H1 (cell line): ENCODE measurements around the gene CRNN. TPM values are rescaled to one million over a fixed set of nuclear protein-coding genes. Genes with fewer than 3 reads are reported as not detected.

Experiments used
- CTCF ChIA-PET: fragments of 300-600 bp; sonication (Branson Sonifier 250); formaldehyde crosslinking; loops from one replicate; lab custom pipeline; 2021; ENCODE audit not compliant: partially characterized antibody; lab: Charles Lee
- POLR2A ChIA-PET: fragments of 300-600 bp; sonication (Branson Sonifier 250); formaldehyde crosslinking; loops from one replicate; lab custom pipeline; 2021; ENCODE audit warnings: inconsistent platforms; ENCODE audit not compliant: partially characterized antibody; lab: Charles Lee
- DNase-seq, 2 experiments: peaks; one replicate each; pipeline versions ENCODE4 v3.0.0 to v3.0.0-alpha.2; 2010 to 2022; ENCODE audit warnings: low spot score in 2 of 2, low read depth in 1 of 2, mixed read lengths in 1 of 2
- FAIRE-seq: peaks from 2 replicates; lab custom pipeline; 2011; peaks lifted over from hg19 to GRCh38; lab: Jason Lieb, UNC
- H2AFZ ChIP-seq: 2 replicates; pipeline ENCODE4 v1.8.1; 2012; ENCODE audit warnings: low read length, inconsistent platforms
- H2AK5ac ChIP-seq: 2 replicates; pipeline ENCODE4 v1.6.1; 2013; ENCODE audit warnings: low read depth, low read length
- H2BK120ac ChIP-seq: replicated peaks from 2 replicates; pipeline ENCODE3; 2013; ENCODE audit warnings: low read depth, low read length, inconsistent platforms
- H2BK12ac ChIP-seq: 2 replicates; pipeline ENCODE4 v1.6.1; 2013; ENCODE audit warnings: low read depth, low read length
- H2BK15ac ChIP-seq: 2 replicates; pipeline ENCODE4 v1.6.1; 2013; ENCODE audit warnings: low read length
- H2BK20ac ChIP-seq: 2 replicates; pipeline ENCODE4 v1.6.1; 2013; ENCODE audit warnings: low read length
- H2BK5ac ChIP-seq: 2 replicates; pipeline ENCODE4 v1.6.1; 2013; ENCODE audit warnings: low read depth, low read length
- H3K14ac ChIP-seq: 2 replicates; pipeline ENCODE4 v1.6.1; 2013; ENCODE audit warnings: inconsistent platforms; ENCODE audit not compliant: insufficient read length
- H3K18ac ChIP-seq: 2 replicates; pipeline ENCODE4 v1.6.1; 2013; ENCODE audit warnings: low read length; ENCODE audit errors: extremely low read depth
- H3K23ac ChIP-seq: 2 replicates; pipeline ENCODE4 v1.6.1; 2013; ENCODE audit warnings: inconsistent platforms; ENCODE audit not compliant: insufficient read length
- H3K23me2 ChIP-seq: 2 replicates; pipeline ENCODE4 v1.6.1; 2013; ENCODE audit warnings: low read depth, low read length
- H3K27ac ChIP-seq: 2 replicates; pipeline ENCODE4 v1.6.1; 2011; ENCODE audit warnings: low read depth, low read length, inconsistent platforms
- H3K27me3 ChIP-seq, 4 experiments: replicated peaks in 1 of 4; 1 replicate in 1 of 4; 2 replicates in 3 of 4; pipeline versions ENCODE4 v1.6.1 to v1.8.1; 2011 to 2013; ENCODE audit warnings: low read length in 3 of 4, mild to moderate bottlenecking in 3 of 4, inconsistent platforms in 2 of 4, mixed read lengths in 2 of 4, moderate library complexity in 1 of 4; ENCODE audit not compliant: control insufficient read depth in 3 of 4, insufficient read depth in 3 of 4; ENCODE audit errors: extremely low read depth in 1 of 4
- H3K36me3 ChIP-seq, 4 experiments: 2 replicates each; pipeline versions ENCODE4 v1.6.1 to v1.8.1; 2011 to 2013; ENCODE audit warnings: mild to moderate bottlenecking in 4 of 4, low read length in 3 of 4, moderate library complexity in 2 of 4, control low read depth in 1 of 4, inconsistent platforms in 1 of 4; ENCODE audit not compliant: insufficient read depth in 4 of 4, control insufficient read depth in 2 of 4
- H3K4ac ChIP-seq: replicated peaks from 2 replicates; pipeline ENCODE3; 2013; ENCODE audit warnings: low read length, low read depth, mixed read lengths, inconsistent platforms; ENCODE audit not compliant: insufficient read length
- H3K4me1 ChIP-seq, 4 experiments: replicated peaks in 1 of 4; 1 replicate in 1 of 4; 2 replicates in 3 of 4; pipeline versions ENCODE4 v1.6.1 to v1.8.1; 2011 to 2013; ENCODE audit warnings: low read length in 3 of 4, inconsistent platforms in 2 of 4, mixed read lengths in 1 of 4; ENCODE audit not compliant: insufficient read depth in 4 of 4, control insufficient read depth in 3 of 4
- H3K4me2 ChIP-seq, 2 experiments: 2 replicates each; pipeline versions ENCODE4 v1.6.1 to v1.8.1; 2011 to 2013; ENCODE audit warnings: low read depth in 2 of 2, low read length in 2 of 2, control low read depth in 1 of 2, inconsistent platforms in 1 of 2, mild to moderate bottlenecking in 1 of 2; ENCODE audit not compliant: insufficient read depth in 1 of 2
- H3K4me3 ChIP-seq, 4 experiments: fragments of 200-600, 300-600 bp in 1 of 4; sonication (generic), shearing (Covaris generic), sonication (Bioruptor Twin) in 1 of 4; 2 replicates each; pipeline versions ENCODE4 v1.5.1 to v1.8.1; 2011 to 2016; ENCODE audit warnings: low read length in 4 of 4, low read depth in 3 of 4, control low read depth in 2 of 4, inconsistent platforms in 2 of 4, mild to moderate bottlenecking in 2 of 4, mixed read lengths in 1 of 4, moderate library complexity in 1 of 4; ENCODE audit not compliant: insufficient read depth in 2 of 4; ENCODE audit errors: extremely low read depth in 1 of 4
- H3K56ac ChIP-seq: replicated peaks from 2 replicates; pipeline ENCODE3; 2013; ENCODE audit warnings: low read depth, mild to moderate bottlenecking, mixed read lengths, low read length, inconsistent platforms; ENCODE audit not compliant: insufficient read length
- H3K79me1 ChIP-seq: 2 replicates; pipeline ENCODE4 v1.6.1; 2013; ENCODE audit warnings: low read depth, low read length, control low read depth
- H3K79me2 ChIP-seq, 2 experiments: 2 replicates each; pipeline versions ENCODE4 v1.6.1 to v1.8.1; 2012 to 2013; ENCODE audit warnings: low read length in 2 of 2, mild to moderate bottlenecking in 2 of 2, inconsistent platforms in 1 of 2; ENCODE audit not compliant: insufficient read depth in 2 of 2, control insufficient read depth in 1 of 2
- H3K9ac ChIP-seq, 4 experiments: replicated peaks in 1 of 4; 1 replicate in 1 of 4; 2 replicates in 3 of 4; pipeline versions ENCODE4 v1.6.1 to v1.8.1; 2011 to 2013; ENCODE audit warnings: low read depth in 3 of 4, low read length in 3 of 4, control low read depth in 2 of 4, mild to moderate bottlenecking in 2 of 4, moderate library complexity in 2 of 4, inconsistent platforms in 1 of 4; ENCODE audit errors: extremely low read depth in 1 of 4
- H3K9me3 ChIP-seq, 2 experiments: 2 replicates each; pipeline versions ENCODE4 v1.6.1 to v1.8.1; 2012 to 2013; ENCODE audit warnings: mild to moderate bottlenecking in 2 of 2, moderate library complexity in 2 of 2, control low read depth in 1 of 2, inconsistent platforms in 1 of 2, low read depth in 1 of 2, low read length in 1 of 2, mixed read lengths in 1 of 2; ENCODE audit not compliant: insufficient read depth in 2 of 2
- H4K20me1 ChIP-seq, 2 experiments: replicated peaks in 1 of 2; 2 replicates each; pipeline versions ENCODE3 to v1.8.1; 2011 to 2013; ENCODE audit warnings: inconsistent platforms in 2 of 2, low read length in 2 of 2, mild to moderate bottlenecking in 1 of 2; ENCODE audit not compliant: insufficient read depth in 2 of 2, control insufficient read depth in 1 of 2
- H4K5ac ChIP-seq: 2 replicates; pipeline ENCODE4 v1.6.1; 2013; ENCODE audit warnings: low read length, low read depth, mixed read lengths, inconsistent platforms; ENCODE audit not compliant: insufficient read length
- H4K8ac ChIP-seq: 2 replicates; pipeline ENCODE4 v1.8.0; 2013; ENCODE audit warnings: mild to moderate bottlenecking, moderate library complexity, low read length, inconsistent platforms; ENCODE audit not compliant: insufficient read depth; ENCODE audit errors: extremely low read depth
- H4K91ac ChIP-seq: replicated peaks from 2 replicates; pipeline ENCODE3; 2013; ENCODE audit warnings: low read length, mixed read lengths, inconsistent platforms; ENCODE audit not compliant: insufficient read length
- ATF3 ChIP-seq: IDR thresholded peaks from 2 replicates; pipeline ENCODE4 v1.6.1; 2011; ENCODE audit warnings: low read depth, mild to moderate bottlenecking, low read length; ENCODE audit not compliant: insufficient read depth
- EZH2 ChIP-seq: fragments of 200-600 bp; sonication (generic); IDR thresholded peaks from 2 replicates; pipeline ENCODE4 v1.7.1; 2012; ENCODE audit warnings: low read depth, mild to moderate bottlenecking, moderate library complexity, low read length, inconsistent platforms; ENCODE audit not compliant: severe bottlenecking
- FOSL1 ChIP-seq: IDR thresholded peaks from 2 replicates; pipeline ENCODE4 v1.6.1; 2011; ENCODE audit warnings: mild to moderate bottlenecking, low read depth, low read length, moderate library complexity; ENCODE audit not compliant: insufficient read depth
- GTF2F1 ChIP-seq: IDR thresholded peaks from 2 replicates; pipeline ENCODE4 v1.6.1; 2012; ENCODE audit warnings: low read depth, low read length, improper control_type of control experiment, borderline replicate concordance
- HDAC2 ChIP-seq, 2 experiments: fragments of 300-600 bp in 1 of 2; sonication (generic) in 1 of 2; IDR thresholded peaks; 2 replicates each; pipeline ENCODE4 v1.6.1; 2011 to 2012; ENCODE audit warnings: low read depth in 2 of 2, low read length in 2 of 2, mild to moderate bottlenecking in 2 of 2, moderate library complexity in 2 of 2, borderline replicate concordance in 1 of 2, inconsistent platforms in 1 of 2
- JUN ChIP-seq: IDR thresholded peaks from 2 replicates; pipeline ENCODE4 v1.6.1; 2011; ENCODE audit warnings: low read depth, mild to moderate bottlenecking, improper control_type of control experiment, low read length
- POLR2A ChIP-seq, 2 experiments: IDR thresholded peaks; 1 replicate in 1 of 2; 2 replicates in 1 of 2; pipeline ENCODE4 v1.6.1; 2011; ENCODE audit warnings: low read depth in 2 of 2, low read length in 2 of 2, mild to moderate bottlenecking in 2 of 2; ENCODE audit errors: control extremely low read depth in 1 of 2
- POLR2AphosphoS5 ChIP-seq: IDR thresholded peaks from 2 replicates; pipeline ENCODE4 v1.6.1; 2011; ENCODE audit warnings: low read depth, low read length
- SIN3A ChIP-seq, 2 experiments: IDR thresholded peaks in 1 of 2; conservative IDR thresholded peaks in 1 of 2; 2 replicates each; pipeline ENCODE4 v1.6.1; 2011 to 2012; ENCODE audit warnings: low read length in 2 of 2, improper control_type of control experiment in 1 of 2, low read depth in 1 of 2, mild to moderate bottlenecking in 1 of 2
- TEAD4 ChIP-seq: IDR thresholded peaks from 2 replicates; pipeline ENCODE4 v1.6.1; 2012; ENCODE audit warnings: low read depth, low read length, inconsistent platforms, mixed read lengths
- WGBS, 2 experiments: shearing (Covaris generic) in 1 of 2; methylation state at CpG; one replicate each; pipeline versions ENCODE4 v1.1.6 to v1.1.7; 2013 to 2015; ENCODE audit warnings: low lambda C conversion rate in 2 of 2, mixed read lengths in 2 of 2, inconsistent platforms in 1 of 2, low coverage in 1 of 2, missing lambda C conversion rate in 1 of 2; ENCODE audit not compliant: insufficient replicate concordance in 2 of 2, insufficient coverage in 1 of 2, insufficient read length in 1 of 2; ENCODE audit errors: extremely low coverage in 1 of 2, missing lambda C conversion rate in 1 of 2; 5-methylcytosine and 5-hydroxymethylcytosine counted together
- polyA plus RNA-seq, 7 experiments: library from polyadenylated mRNA; depleted of rRNA in 3 of 7; stranded (reverse) in 5 of 7; unstranded in 2 of 7; fragments of >200 nt in 5 of 7; fragments of 200-250 nt in 2 of 7; gene quantifications; 1 replicate in 5 of 7; 2 replicates in 1 of 7; 4 replicates in 1 of 7; pipeline versions ENCODE4 v1.2.1 to v1.2.3, GENCODE V29; 2011 to 2013; ENCODE audit warnings: missing spikeins in 2 of 7, mixed read lengths in 2 of 7
- total RNA-seq: library from RNA; stranded (reverse); fragmentation: NEBNext Ultra II Directional; extraction: Animal tissue kit (Norgen Biotek cat#: 25700); gene quantifications from 2 replicates; pipeline ENCODE4 v1.2.1, GENCODE V29; 2021
- TF ChIP-seq, protein P1 (sequence below): IDR thresholded peaks from 2 replicates; pipeline ENCODE4 v1.6.1; 2012; ENCODE audit warnings: inconsistent platforms

Gene CRNN
- total and polyA plus RNA-seq, 2 of the 8 experiments (the other 6 are each of a cell fraction or from before 2014, with no cell fraction given), result not detected

GRCh38 chr1:152408664-152409063 is 5.4 kb downstream of the CRNN start:
- H3K23ac ChIP-seq, result no peak overlapping the region
- no peaks in the 10 kb centered on the region; the same call in 1 of the 2 replicates for H3K79me1 ChIP-seq
- H2BK5ac ChIP-seq, result no peak overlapping the region
- no peaks in the 10 kb centered on the region for H3K27me3 ChIP-seq
- ChIA-PET POLR2A (no interaction called here), CTCF (no interaction called here)
- peaks cover 64 to 72% of the 10 kb centered on the region in 2 experiments for H3K9me3 ChIP-seq
- no peak overlapping the region for H4K8ac ChIP-seq
- H4K5ac ChIP-seq, result no peak overlapping the region
- no peaks in the 10 kb centered on the region for H3K4me1 ChIP-seq
- H3K56ac ChIP-seq, result no peak overlapping the region
- no peak overlapping the region for H3K9ac ChIP-seq
- H2AK5ac ChIP-seq, result no peak overlapping the region
- H3K14ac ChIP-seq, result no peak overlapping the region
- no peak overlapping the region for H4K91ac ChIP-seq
- H4K20me1 ChIP-seq, result no peaks in the 10 kb centered on the region
- no peak overlapping the region for H3K4me2 ChIP-seq
- H3K23me2 ChIP-seq, result no peaks in the 10 kb centered on the region
- 75% methylated on average over 4 of the region's 4 CpGs; no CpG with 5 or more reads in 1 of the 2 experiments for WGBS, 2 experiments
- H3K4ac ChIP-seq, result no peak overlapping the region
- H2BK120ac ChIP-seq, result no peak overlapping the region
- H2AFZ ChIP-seq, result no peak overlapping the region
- H3K18ac ChIP-seq, result no peak overlapping the region
- H3K36me3 ChIP-seq, result no peaks in the 10 kb centered on the region
- no peak overlapping the region for H2BK12ac ChIP-seq
- H3K79me2 ChIP-seq, result no peaks in the 10 kb centered on the region
- H2BK15ac ChIP-seq, result no peak overlapping the region
- H3K4me3 ChIP-seq, result no peak overlapping the region
- no peak overlapping the region for H3K27ac ChIP-seq
- FAIRE-seq (no peak), DNase-seq (no peak)
- H2BK20ac ChIP-seq, result no peak overlapping the region
- no peak for TF ChIP-seq HDAC2 (IDR thresholded peaks at IDR 0.05; ENCODE audit: borderline replicate concordance in 1 of 2, low read depth in 2 of 2, low read length in 2 of 2)
- TF ChIP-seq, protein P1, sequence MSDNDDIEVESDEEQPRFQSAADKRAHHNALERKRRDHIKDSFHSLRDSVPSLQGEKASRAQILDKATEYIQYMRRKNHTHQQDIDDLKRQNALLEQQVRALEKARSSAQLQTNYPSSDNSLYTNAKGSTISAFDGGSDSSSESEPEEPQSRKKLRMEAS, result no peak
- no peak for TF ChIP-seq ATF3
- no peak for TF ChIP-seq GTF2F1
- TF ChIP-seq POLR2AphosphoS5, result no peak
- no peak for TF ChIP-seq JUN
- TF ChIP-seq SIN3A (conservative IDR thresholded peaks at IDR 0.05 in 1 of 2, IDR thresholded peaks at IDR 0.05 in 1 of 2; ENCODE audit: low read depth in 1 of 2, low read length in 2 of 2), result no peak
- TF ChIP-seq TEAD4, result no peak
- TF ChIP-seq FOSL1, result no peak
- no peak for TF ChIP-seq POLR2A (IDR thresholded peaks at IDR 0.05; ENCODE audit: control extremely low read depth in 1 of 2, low read depth in 2 of 2, low read length in 2 of 2)
- no peak for TF ChIP-seq EZH2
